22Rv1 (cell line): ENCODE results near the gene COL1A1.

Source experiments
- H3K27ac ChIP-seq: fragments of 450-650 bp; 2 replicates; pipeline ENCODE4 v1.5.1; 2017
- ZFX ChIP-seq: fragments of 450-650 bp; IDR thresholded peaks from 2 replicates; pipeline ENCODE4 v1.6.1; 2017; ENCODE audit warnings: antibody characterized with exemption, borderline replicate concordance
- TF ChIP-seq, protein P1 (sequence below): fragments of 450-650 bp; IDR thresholded peaks from 2 replicates; pipeline ENCODE4 v1.5.1; 2017; ENCODE audit warnings: mild to moderate bottlenecking

Gene COL1A1

DNA sequence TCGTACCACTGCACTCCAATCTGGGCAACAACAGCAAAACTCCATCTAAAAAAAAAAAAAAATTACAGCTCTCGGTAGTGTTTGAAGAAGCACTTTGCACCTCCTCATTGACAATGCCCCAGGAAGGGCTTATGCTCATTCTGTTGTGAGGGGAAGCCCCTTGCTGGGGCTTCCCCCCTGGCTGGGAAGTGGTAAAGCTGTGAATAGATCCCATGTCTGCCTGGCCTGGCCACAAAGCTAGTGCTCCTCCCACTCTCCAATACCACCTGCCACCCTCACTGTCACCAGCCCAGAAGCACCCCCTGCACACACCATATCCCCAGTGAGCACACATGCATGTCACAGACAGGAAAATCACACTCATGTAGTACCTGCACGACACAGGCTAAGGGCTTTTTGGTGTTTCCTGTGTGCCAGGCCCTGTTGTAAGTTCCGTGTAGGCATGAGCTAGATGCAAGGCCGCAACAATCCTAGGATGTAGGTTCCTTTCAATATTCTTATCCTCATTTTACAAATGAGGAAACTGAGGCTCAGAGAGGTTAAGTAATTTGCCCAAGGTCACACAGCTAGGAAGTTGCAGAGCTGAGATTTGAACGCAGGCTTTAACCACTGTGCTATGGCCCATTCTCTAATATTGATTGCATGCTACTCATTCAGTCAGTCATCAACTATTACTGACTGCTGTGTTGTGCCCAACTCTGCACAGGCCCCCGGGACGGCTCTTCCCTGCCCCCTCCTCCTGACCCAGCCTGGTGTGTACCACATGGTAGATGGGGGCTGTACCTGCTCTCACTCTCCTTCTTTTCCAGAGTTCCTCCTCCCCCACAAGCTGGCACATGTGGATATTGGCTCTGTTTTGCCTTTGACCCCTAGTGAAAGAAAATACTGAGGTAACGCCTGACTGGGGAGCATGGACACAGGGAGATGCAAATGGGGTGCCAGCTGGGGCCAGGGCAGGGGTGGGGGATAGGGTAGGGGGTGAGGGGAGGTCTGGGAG is 11.9 kb upstream of the COL1A1 start:
- no peak overlapping the region for H3K27ac ChIP-seq

DNA sequence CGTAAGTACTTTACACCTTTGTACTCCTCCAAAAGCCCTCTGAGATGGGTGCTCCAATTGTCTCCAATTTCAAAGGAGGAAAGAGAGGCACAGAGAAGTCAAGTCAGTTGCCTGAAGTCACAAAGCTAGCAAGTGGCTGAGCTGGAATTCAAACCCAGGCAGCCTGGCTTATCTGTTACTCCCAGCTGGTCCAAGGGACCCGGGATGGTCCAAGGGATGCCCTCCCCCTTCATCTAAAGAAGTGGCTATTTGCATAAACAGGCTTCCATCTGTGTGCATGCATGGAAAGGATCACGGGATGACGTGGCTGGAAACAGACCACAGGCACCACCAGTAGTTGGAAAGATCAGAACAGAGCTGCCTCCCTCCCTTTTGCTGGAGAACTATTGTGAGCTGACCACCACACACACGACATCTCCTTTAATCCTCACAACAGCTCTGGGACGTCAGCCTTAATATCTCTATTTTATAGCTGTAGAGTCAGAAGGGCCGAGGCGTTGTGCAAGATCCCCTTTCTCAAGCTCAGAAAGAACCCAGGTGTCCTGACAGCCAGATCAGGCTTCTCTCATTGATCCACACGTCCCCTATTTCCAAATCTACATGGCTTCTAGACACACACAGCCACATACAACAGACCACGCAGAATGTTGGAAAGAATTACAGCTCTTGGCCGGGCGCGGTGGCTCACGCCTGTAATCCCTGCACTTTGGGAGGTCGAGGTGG is 10.9 kb upstream of the COL1A1 start:
- H3K27ac ChIP-seq = no peak overlapping the region

More for the DNA sequence above, 11.9 kb upstream of the COL1A1 start:
- TF ChIP-seq, protein P1, sequence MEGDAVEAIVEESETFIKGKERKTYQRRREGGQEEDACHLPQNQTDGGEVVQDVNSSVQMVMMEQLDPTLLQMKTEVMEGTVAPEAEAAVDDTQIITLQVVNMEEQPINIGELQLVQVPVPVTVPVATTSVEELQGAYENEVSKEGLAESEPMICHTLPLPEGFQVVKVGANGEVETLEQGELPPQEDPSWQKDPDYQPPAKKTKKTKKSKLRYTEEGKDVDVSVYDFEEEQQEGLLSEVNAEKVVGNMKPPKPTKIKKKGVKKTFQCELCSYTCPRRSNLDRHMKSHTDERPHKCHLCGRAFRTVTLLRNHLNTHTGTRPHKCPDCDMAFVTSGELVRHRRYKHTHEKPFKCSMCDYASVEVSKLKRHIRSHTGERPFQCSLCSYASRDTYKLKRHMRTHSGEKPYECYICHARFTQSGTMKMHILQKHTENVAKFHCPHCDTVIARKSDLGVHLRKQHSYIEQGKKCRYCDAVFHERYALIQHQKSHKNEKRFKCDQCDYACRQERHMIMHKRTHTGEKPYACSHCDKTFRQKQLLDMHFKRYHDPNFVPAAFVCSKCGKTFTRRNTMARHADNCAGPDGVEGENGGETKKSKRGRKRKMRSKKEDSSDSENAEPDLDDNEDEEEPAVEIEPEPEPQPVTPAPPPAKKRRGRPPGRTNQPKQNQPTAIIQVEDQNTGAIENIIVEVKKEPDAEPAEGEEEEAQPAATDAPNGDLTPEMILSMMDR = peak; percentile 18; the same call in 1 of the 2 replicates
- no peak for TF ChIP-seq ZFX

DNA sequence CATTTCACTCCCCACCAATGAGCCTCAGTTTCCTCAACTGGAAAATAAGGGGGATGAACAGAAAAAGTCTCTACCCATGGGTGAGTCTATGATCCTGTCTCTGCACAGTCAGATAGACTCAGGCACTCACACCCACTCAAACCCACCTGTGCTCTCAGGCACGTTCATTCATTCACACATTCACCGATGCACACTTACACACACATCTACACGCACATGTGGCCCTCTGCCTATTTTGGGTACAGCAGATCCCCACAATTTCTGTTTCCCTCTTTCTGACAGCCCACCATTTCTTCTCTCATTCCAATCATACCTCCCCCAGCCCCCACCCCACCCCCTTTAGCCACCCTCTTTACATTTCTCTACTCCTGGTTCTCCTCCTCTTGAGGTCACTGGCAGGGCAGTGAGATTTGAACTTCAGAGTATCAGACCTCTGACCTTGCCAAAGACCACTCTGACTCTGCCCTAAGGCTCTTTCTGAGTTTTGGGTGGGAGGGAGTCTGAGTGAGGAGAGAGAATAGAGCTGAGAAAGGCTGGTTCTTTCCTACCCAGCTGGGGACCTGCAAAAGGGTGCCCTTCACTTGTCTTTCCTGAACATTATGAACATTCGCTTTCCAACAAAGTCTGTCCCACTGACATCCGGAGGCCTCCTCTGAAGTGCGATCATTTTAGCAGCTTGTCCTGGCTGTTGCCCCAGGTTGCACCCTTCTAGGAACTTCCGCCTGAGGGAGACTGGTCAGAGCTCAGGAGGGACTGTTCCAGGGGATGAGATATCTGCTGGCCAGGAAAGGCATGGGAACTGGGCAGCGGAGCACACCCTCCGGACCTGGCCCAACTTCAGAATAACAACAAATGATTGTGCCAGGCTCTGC is 10.1 kb upstream of the COL1A1 start:
- H3K27ac ChIP-seq = no peak overlapping the region
- TF ChIP-seq, protein P1 = no peak
- no peak for TF ChIP-seq ZFX

More for the DNA sequence above, 10.9 kb upstream of the COL1A1 start:
- TF ChIP-seq, protein P1 = no peak

DNA sequence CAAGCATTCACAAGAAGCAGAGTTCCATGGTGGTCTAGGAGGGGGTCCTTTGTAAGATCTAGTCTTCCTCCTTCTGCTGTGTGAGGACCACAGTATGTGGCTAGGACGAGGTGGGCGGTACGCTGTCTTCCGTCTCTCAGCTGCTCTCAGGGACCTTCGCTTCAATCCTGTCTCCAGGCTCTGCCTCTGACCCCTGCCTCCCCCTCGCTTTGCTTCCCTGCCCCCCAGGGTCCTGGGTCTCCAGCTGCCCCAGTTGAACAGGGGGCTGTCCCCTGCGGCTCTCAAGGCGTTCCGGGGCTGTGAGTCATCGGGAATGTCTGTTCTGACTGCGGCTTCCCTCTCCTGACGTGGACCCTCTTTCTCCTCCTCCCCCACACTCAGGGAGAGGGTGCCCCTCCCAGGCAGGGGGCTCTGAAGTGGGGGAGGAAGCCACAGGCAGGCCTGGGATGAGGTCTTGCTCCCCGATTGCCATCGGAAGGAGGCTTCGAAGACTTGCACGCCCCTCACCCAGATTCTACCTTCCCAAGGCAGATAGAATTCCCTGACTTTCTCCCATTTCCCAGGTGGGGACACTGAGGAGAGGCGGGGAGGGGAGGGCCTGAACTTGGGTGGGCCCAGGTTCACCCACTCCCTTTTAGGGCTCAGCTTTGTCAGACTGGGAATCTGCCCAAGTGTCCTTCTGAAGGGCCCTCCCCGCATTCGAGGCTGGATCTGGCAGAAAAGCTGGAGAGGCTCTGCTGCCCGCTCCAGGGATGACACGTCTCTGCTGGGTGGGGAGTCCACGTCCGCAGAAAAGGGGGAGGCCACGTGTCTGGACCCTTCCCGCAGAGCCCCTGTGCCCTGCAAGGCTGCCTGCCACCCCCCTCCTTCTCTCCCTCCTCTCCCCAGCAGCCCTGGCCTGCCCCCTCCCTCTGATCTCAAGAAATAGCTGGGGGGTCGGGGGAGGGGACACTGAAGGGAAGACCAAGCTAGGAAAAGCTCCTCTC is 9.1 kb upstream of the COL1A1 start:
- no peak overlapping the region for H3K27ac ChIP-seq
- TF ChIP-seq ZFX = no peak
- TF ChIP-seq, protein P1 = no peak

DNA sequence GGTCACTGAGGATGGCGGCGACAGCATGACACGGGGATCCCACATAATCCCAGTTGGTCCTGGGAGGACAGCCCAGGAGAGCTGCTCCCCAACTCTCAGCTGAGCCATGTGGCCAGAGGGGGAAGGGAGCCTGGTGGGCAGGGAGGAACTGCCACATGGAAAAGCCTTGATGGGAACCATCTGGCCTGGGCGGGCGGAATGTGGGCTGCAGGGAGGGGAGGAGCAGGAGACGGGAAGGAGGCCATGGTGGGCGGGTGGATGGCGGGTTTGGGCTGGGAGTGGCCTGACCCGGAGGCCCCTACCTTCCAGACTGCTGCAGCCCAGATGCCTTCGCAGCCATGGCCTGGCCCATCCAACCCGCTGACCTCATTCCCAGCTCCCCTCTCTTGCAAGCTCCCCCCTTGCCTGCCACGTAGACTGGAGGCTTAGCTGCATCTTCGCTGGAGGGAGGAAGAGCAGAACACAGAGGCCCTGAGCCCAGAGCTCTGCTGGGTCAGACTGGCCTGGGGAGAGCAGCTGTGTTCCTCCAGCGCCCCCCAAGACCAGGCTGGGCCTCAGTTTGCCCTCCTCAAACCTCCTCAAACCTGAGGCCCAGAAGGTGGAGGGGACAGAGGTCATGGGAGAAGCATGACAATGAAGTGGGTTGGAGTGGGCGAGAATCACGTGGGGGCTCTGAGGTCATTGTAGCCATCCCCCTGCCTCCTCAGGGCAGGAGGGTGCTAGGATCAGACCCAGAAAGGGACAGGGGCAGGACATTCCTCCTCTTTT is 8.2 kb upstream of the COL1A1 start:
- TF ChIP-seq, protein P1 = no peak
- no peak for TF ChIP-seq ZFX
- H3K27ac ChIP-seq = no peak overlapping the region
